GM18526 (cell line): Measurements from ENCODE around the gene C1QTNF7.

Experiments
- POLR2A ChIP-seq: IDR thresholded peaks from 3 replicates; pipeline ENCODE4 v1.6.1; 2011; ENCODE audit not compliant: insufficient read length; ENCODE audit errors: extremely low read depth

The C1QTNF7 gene

GRCh38 chr4:15434091-15434490, 6.3 kb downstream of the C1QTNF7 start:
- no peak for TF ChIP-seq POLR2A

GRCh38 chr4:15434676-15435075, 6.8 kb downstream of the C1QTNF7 start:
- no peak for TF ChIP-seq POLR2A

- TF ChIP-seq POLR2A: no peak
Observed at GRCh38 chr4:15436513-15436912, 8.7 kb downstream of the C1QTNF7 start.

GRCh38 chr4:15438939-15439524, 11.2 kb downstream of the C1QTNF7 start:
- TF ChIP-seq POLR2A: no peak

- TF ChIP-seq POLR2A: no peak
Observed at GRCh38 chr4:15443371-15444160, 15.7 kb downstream of the C1QTNF7 start.

GRCh38 chr4:15444276-15444675, 16.4 kb downstream of the C1QTNF7 start:
- TF ChIP-seq POLR2A: no peak

- TF ChIP-seq POLR2A: no peak
Observed at GRCh38 chr4:15444879-15445547, 17.2 kb downstream of the C1QTNF7 start.

- no peak for TF ChIP-seq POLR2A
Observed at GRCh38 chr4:15451181-15451865, 23.5 kb downstream of the C1QTNF7 start.

- TF ChIP-seq POLR2A: no peak
Observed at GRCh38 chr4:15451866-15452765, 24.3 kb downstream of the C1QTNF7 start.

- TF ChIP-seq POLR2A: no peak
Observed at GRCh38 chr4:15455290-15455689, 27.5 kb downstream of the C1QTNF7 start.

- no peak for TF ChIP-seq POLR2A
Observed at GRCh38 chr4:15457406-15458201, 29.8 kb downstream of the C1QTNF7 start.

GRCh38 chr4:15458616-15459015, 30.8 kb downstream of the C1QTNF7 start:
- TF ChIP-seq POLR2A: no peak

GRCh38 chr4:15459706-15460105, 31.9 kb downstream of the C1QTNF7 start:
- TF ChIP-seq POLR2A: no peak

- TF ChIP-seq POLR2A: no peak
Observed at GRCh38 chr4:15466596-15466995, 38.8 kb downstream of the C1QTNF7 start.
